IMR-90 (cell line): ENCODE measurements around the gene PHAF1. TPM values are rescaled to one million over a fixed set of nuclear protein-coding genes. Genes with fewer than 3 reads are reported as not detected.

ENCODE experiments used
- ATAC-seq: fragments of 200-7000 bp; cut with Tn5 transposase; 2 replicates; pipeline ENCODE4 v1.9.1; 2020; ENCODE audit warnings: low read depth, mild to moderate bottlenecking, moderate library complexity
- BruUV-seq: library from RNA; stranded (reverse); fragments of 400-500 nt; replicated peaks from 2 replicates; lab custom pipeline; 2021; lab: Mats Ljungman, UMichigan
- CTCF ChIA-PET: fragments of 300-600 bp; formaldehyde crosslinking; extraction: SDS; loops from one replicate; lab custom pipeline; 2021; ENCODE audit warnings: antibody characterized with exemption; lab: Yijun Ruan, JAX
- POLR2A ChIA-PET: fragments of 300-600 bp; sonication (Branson Sonifier 250); formaldehyde crosslinking; loops from one replicate; lab custom pipeline; 2022; ENCODE audit warnings: antibody characterized with exemption; ENCODE audit not compliant: unreplicated experiment; lab: Charles Lee
- DNase-seq: peaks from one replicate; pipeline ENCODE4 v3.0.0; 2013
- H2AFZ ChIP-seq: replicated peaks from 2 replicates; pipeline ENCODE3; 2013; ENCODE audit warnings: low read length, mild to moderate bottlenecking; ENCODE audit not compliant: poor library complexity
- H2AK5ac ChIP-seq: 2 replicates; pipeline ENCODE4 v1.6.1; 2013; ENCODE audit warnings: low read depth, low read length, inconsistent platforms
- H2AK9ac ChIP-seq: replicated peaks from 2 replicates; pipeline ENCODE3; 2013; ENCODE audit warnings: mild to moderate bottlenecking, low read depth, low read length, moderate library complexity; ENCODE audit not compliant: poor library complexity
- H2BK120ac ChIP-seq: 2 replicates; pipeline ENCODE4 v1.6.1; 2013; ENCODE audit warnings: low read depth, low read length, inconsistent platforms
- H2BK15ac ChIP-seq: 3 replicates; pipeline ENCODE4 v1.6.1; 2013; ENCODE audit warnings: low read depth, low read length, inconsistent platforms
- H2BK20ac ChIP-seq: 2 replicates; pipeline ENCODE4 v1.6.1; 2013; ENCODE audit warnings: low read depth, mild to moderate bottlenecking, inconsistent platforms, low read length, moderate library complexity
- H2BK5ac ChIP-seq: 2 replicates; pipeline ENCODE4 v1.6.1; 2013; ENCODE audit warnings: mild to moderate bottlenecking, low read depth, low read length, inconsistent platforms; ENCODE audit not compliant: poor library complexity, severe bottlenecking
- H3K14ac ChIP-seq: replicated peaks from 2 replicates; pipeline ENCODE4 v1.6.1; 2013; ENCODE audit warnings: low read depth, low read length, inconsistent platforms
- H3K18ac ChIP-seq: 2 replicates; pipeline ENCODE4 v1.6.1; 2013; ENCODE audit warnings: low read depth, low read length, control low read depth
- H3K23ac ChIP-seq: 2 replicates; pipeline ENCODE4 v1.6.1; 2013; ENCODE audit warnings: low read depth, low read length, inconsistent platforms
- H3K27ac ChIP-seq: 2 replicates; pipeline ENCODE4 v1.5.1; 2013; ENCODE audit warnings: mild to moderate bottlenecking, control low read depth, low read length; ENCODE audit not compliant: insufficient read depth
- H3K27me3 ChIP-seq: 2 replicates; pipeline ENCODE4 v1.6.1; 2013; ENCODE audit warnings: low read length; ENCODE audit not compliant: control insufficient read depth, insufficient read depth
- H3K36me3 ChIP-seq: 2 replicates; pipeline ENCODE4 v1.6.1; 2013; ENCODE audit warnings: low read length, mixed read lengths; ENCODE audit not compliant: control insufficient read depth, insufficient read depth
- H3K4ac ChIP-seq: 2 replicates; pipeline ENCODE4 v1.6.1; 2013; ENCODE audit warnings: low read depth, low read length, inconsistent platforms
- H3K4me1 ChIP-seq: 2 replicates; pipeline ENCODE4 v1.6.1; 2013; ENCODE audit warnings: low read length, mixed read lengths; ENCODE audit not compliant: control insufficient read depth, insufficient read depth
- H3K4me2 ChIP-seq: 2 replicates; pipeline ENCODE4 v1.6.1; 2013; ENCODE audit warnings: low read depth, mild to moderate bottlenecking, control low read depth, low read length, moderate library complexity
- H3K4me3 ChIP-seq: 2 replicates; pipeline ENCODE4 v1.5.1; 2013; ENCODE audit warnings: low read depth, mild to moderate bottlenecking, control low read depth, low read length, moderate library complexity; ENCODE audit not compliant: insufficient read depth
- H3K56ac ChIP-seq: 2 replicates; pipeline ENCODE4 v1.6.1; 2013; ENCODE audit warnings: low read length, inconsistent platforms; ENCODE audit not compliant: insufficient read depth; ENCODE audit errors: extremely low read depth
- H3K79me1 ChIP-seq, 2 experiments: 2 replicates each; pipeline ENCODE4 v1.6.1; 2013; ENCODE audit warnings: low read length in 2 of 2, inconsistent platforms in 1 of 2, low read depth in 1 of 2
- H3K9ac ChIP-seq: 2 replicates; pipeline ENCODE4 v1.6.1; 2013; ENCODE audit warnings: low read depth, low read length, control low read depth
- H3K9me1 ChIP-seq: 2 replicates; pipeline ENCODE4 v1.6.1; 2013; ENCODE audit warnings: low read length, inconsistent platforms; ENCODE audit not compliant: insufficient read depth
- H3K9me3 ChIP-seq: 2 replicates; pipeline ENCODE4 v1.6.1; 2013; ENCODE audit warnings: low read length; ENCODE audit not compliant: control insufficient read depth, insufficient read depth
- H4K20me1 ChIP-seq: 2 replicates; pipeline ENCODE4 v1.6.1; 2013; ENCODE audit warnings: low read length, inconsistent platforms; ENCODE audit not compliant: insufficient read depth
- H4K5ac ChIP-seq: 2 replicates; pipeline ENCODE4 v1.6.1; 2013; ENCODE audit warnings: mild to moderate bottlenecking, low read depth, low read length, control low read depth
- H4K8ac ChIP-seq, 2 experiments: 2 replicates each; pipeline ENCODE4 v1.6.1; 2013; ENCODE audit warnings: low read depth in 2 of 2, low read length in 2 of 2, control low read depth in 1 of 2, inconsistent platforms in 1 of 2
- H4K91ac ChIP-seq: 2 replicates; pipeline ENCODE4 v1.6.1; 2013; ENCODE audit warnings: low read depth, low read length, inconsistent platforms; ENCODE audit not compliant: insufficient read depth
- BHLHE40 ChIP-seq: fragments of 150-350 bp; IDR thresholded peaks from 2 replicates; pipeline ENCODE4 v1.6.1; 2016; ENCODE audit warnings: mild to moderate bottlenecking, low read depth, low read length
- MAFK ChIP-seq: IDR thresholded peaks from 2 replicates; pipeline ENCODE4 v1.6.1; 2012; ENCODE audit warnings: low read depth, low read length, improper control_type of control experiment
- POLR2A ChIP-seq: IDR thresholded peaks from 2 replicates; pipeline ENCODE4 v1.6.1; 2012; ENCODE audit warnings: mild to moderate bottlenecking, low read depth, low read length
- RAD21 ChIP-seq: IDR thresholded peaks from 2 replicates; pipeline ENCODE4 v1.6.1; 2012; ENCODE audit warnings: low read length, improper control_type of control experiment
- WGBS, 2 experiments: methylation state at CpG; one replicate each; pipeline versions ENCODE4 v1.1.5 to v1.1.7; 2013; ENCODE audit warnings: missing lambda C conversion rate in 2 of 2; ENCODE audit not compliant: insufficient read length in 1 of 2; ENCODE audit errors: extremely low coverage in 2 of 2; 5-methylcytosine and 5-hydroxymethylcytosine counted together
- dilution Hi-C: fragments of 300-500 bp; cut with HindIII; formaldehyde crosslinking; loops from one replicate; pipeline ENCODE4 v1.14.3; 2018; ENCODE audit warnings: low sequenced_read_pairs; ENCODE audit not compliant: unreplicated experiment
- in situ Hi-C: fragments of 300-500 bp; cut with MboI; formaldehyde crosslinking; loops from 3 replicates; pipeline ENCODE4 v1.14.3; 2019; ENCODE audit warnings: low sequenced_read_pairs, inconsistent platforms, mixed read lengths
- intact Hi-C: fragments of 100-400 bp; cut with micrococcal nuclease; formaldehyde crosslinking; loops from 2 replicates; pipeline ENCODE4 v1.10.0; 2022
- polyA plus RNA-seq, 3 experiments: library from polyadenylated mRNA; depleted of rRNA; stranded (reverse); fragments of >200 nt; gene quantifications; 2 replicates each; pipeline ENCODE4 v1.2.3, GENCODE V29; 2012; ENCODE audit warnings: low replicate concordance in 1 of 3
- total RNA-seq: library from RNA; depleted of rRNA; stranded (reverse); fragments of >200 nt; gene quantifications from 2 replicates; pipeline ENCODE4 v1.2.3, GENCODE V29; 2012

The PHAF1 gene
- total and polyA plus RNA-seq, 2 of the 4 experiments (the other 2 are of a cell fraction), result 14.0 to 19.8 TPM

GRCh38 chr16:67164599-67165061 lies 54.9 kb downstream of the PHAF1 start, which contains the start of gene HSF4:
Gene HSF4, plus strand, starts transcription at chr16:67164745. Its CDS starts 67 bp downstream, at chr16:67164812.
- H2AK5ac ChIP-seq, result no peak within 1 kb of the TSS; the same call in 1 of the 2 replicates
- H3K14ac ChIP-seq, result no peak within 1 kb of the TSS
- H3K4me1 ChIP-seq, result peaks cover 24% of the 10 kb centered on the region
- dilution Hi-C loops, result no loop called here
- no peak within 1 kb of the TSS for H4K8ac ChIP-seq
- in situ Hi-C loops, result no loop called here
- peaks cover 7% of the 10 kb centered on the region; the same call in 1 of the 2 replicates for H3K9me1 ChIP-seq
- no peak within 1 kb of the TSS for H2BK20ac ChIP-seq
- no peak within 1 kb of the TSS for H3K56ac ChIP-seq
- peaks cover 3% of the 10 kb centered on the region; the same call in 1 of the 2 replicates for H3K36me3 ChIP-seq
- intact Hi-C loops, result no loop called here
- no peaks in the 10 kb centered on the region for H3K9me3 ChIP-seq
- H3K4ac ChIP-seq, result no peak within 1 kb of the TSS
- H3K4me3 ChIP-seq, result no peak within 1 kb of the TSS
- POLR2A ChIA-PET, result no interaction called here
- peak within 1 kb of the TSS; percentile 83 for H2AFZ ChIP-seq
- WGBS, 2 experiments, result 0% methylated on average over 5 of the region's 41 CpGs; no CpG with 5 or more reads in 1 of the 2 experiments
- H2BK120ac ChIP-seq, result no peak within 1 kb of the TSS
- ATAC-seq (0 out of 2 replicates have a peak, but pooled peaks have one; percentile 1), DNase-seq (no peak)
- CTCF ChIA-PET, result interaction anchor here (0.9 kb wide), 1 partner anchor 9 kb away, joined by 3 read pairs; no protein-coding TSS in a partner anchor
- H3K27me3 ChIP-seq, result peaks cover 24% of the 10 kb centered on the region; the same call in 1 of the 2 replicates
- no peak within 1 kb of the TSS for H3K27ac ChIP-seq
- H3K9ac ChIP-seq, result no peak within 1 kb of the TSS
- no peak within 1 kb of the TSS for H2BK5ac ChIP-seq
- H2AK9ac ChIP-seq, result peak within 1 kb of the TSS; percentile 11
- H3K79me1 ChIP-seq, result peaks cover 0 to 17% of the 10 kb centered on the region in 2 experiments; a peak in 2 of 4 replicates
- no peaks in the 10 kb centered on the region for H4K20me1 ChIP-seq
- no peak within 1 kb of the TSS for H4K91ac ChIP-seq
- no peak for TF ChIP-seq RAD21
- TF ChIP-seq BHLHE40, result no peak
- no peak for TF ChIP-seq POLR2A
- no peak for TF ChIP-seq MAFK
- no TSS peak for BruUV-seq
- H2BK15ac ChIP-seq, result no peak within 1 kb of the TSS
- H4K5ac ChIP-seq, result no peak within 1 kb of the TSS; the same call in 1 of the 2 replicates
- no peak within 1 kb of the TSS for H3K18ac ChIP-seq
- H3K4me2 ChIP-seq, result peak within 1 kb of the TSS; percentile 9; the same call in 1 of the 2 replicates
- H3K23ac ChIP-seq, result no peak within 1 kb of the TSS
